ENCODE data around the gene FAM90A26.
"Not testable (repeated sequence)": the region's sequence is repeated elsewhere in the genome, so short reads cannot be mapped to it uniquely, and the experiment has no call there.

Gene FAM90A26

DNA sequence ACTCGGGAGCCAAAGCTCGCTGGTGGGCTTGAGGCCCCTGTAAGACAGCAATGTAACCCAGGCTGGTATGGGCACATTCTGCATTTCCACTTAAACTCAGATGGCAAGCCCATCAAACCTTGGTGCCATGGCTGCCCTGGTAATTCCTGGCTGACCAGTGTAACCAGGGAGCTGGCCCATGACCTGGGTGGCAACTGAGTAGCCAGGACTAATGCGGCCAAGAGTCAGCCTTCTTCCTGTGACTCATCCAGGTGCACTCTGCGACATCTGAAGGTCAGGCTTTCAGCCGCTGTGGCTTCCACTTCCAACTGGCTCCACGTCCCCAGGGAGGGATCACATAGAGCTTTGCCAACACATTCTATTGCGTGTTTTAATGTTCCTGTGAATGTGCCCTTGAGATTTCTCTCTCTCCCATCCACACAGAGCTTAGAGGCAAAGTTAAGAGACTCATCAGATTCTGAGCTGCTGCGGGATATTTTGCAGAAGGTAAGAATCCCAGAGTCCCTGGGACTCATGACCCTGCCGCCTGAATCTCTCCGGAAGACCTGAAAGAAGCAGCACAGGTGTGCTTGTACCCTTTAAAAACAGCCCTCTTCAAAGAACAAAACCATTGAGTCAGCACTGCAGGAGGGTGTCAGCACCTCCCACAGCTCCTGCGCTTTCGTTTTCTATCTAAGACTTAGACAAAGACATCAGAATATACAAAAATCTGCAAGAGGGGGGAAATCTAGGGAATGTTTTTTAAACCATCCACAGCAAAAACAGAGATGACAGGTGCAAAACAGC, 14.9 kb upstream of the FAM90A26 start:
- in situ Hi-C loops (cut with HindIII; ENCODE audit: low sequenced_read_pairs): not testable (repeated sequence)

GRCh38 chr4:9158392-9158791, 11.8 kb upstream of the FAM90A26 start:
- in situ Hi-C loops (cut with HindIII; ENCODE audit: low sequenced_read_pairs): not testable (repeated sequence)

- in situ Hi-C loops (cut with HindIII; ENCODE audit: low sequenced_read_pairs): not testable (repeated sequence)
Observed at GRCh38 chr4:9160046-9160445, 10.2 kb upstream of the FAM90A26 start.

- in situ Hi-C loops (cut with HindIII; ENCODE audit: low sequenced_read_pairs): not testable (repeated sequence)
Observed at GRCh38 chr4:9165990-9166389, 4.2 kb upstream of the FAM90A26 start.

GRCh38 chr4:9210357-9210756, 40.1 kb downstream of the FAM90A26 start, which contains the start of gene USP17L10:
Gene USP17L10 (plus strand): TSS chr4:9210657. CDS start chr4:9210657, 0 bp downstream.
- in situ Hi-C loops (cut with HindIII; ENCODE audit: low sequenced_read_pairs): not testable (repeated sequence)

DNA sequence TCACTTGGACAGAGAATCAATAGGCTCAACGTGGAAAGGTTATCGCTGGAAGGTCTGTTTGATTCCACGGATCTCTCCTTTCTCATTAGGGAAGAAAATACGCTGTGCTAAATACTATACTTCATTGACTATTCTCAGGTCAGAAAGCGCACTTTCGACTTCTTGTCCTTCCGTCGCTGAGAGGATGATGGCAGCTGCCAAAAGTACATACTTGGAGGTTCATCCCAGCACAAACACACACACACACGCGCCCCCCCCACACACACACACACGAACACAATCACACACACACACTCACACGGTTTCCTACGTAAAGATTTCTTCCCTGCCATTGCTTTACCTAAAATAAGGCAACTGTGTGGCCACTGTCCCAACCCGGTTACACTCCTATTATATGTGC, 44.5 kb downstream of the FAM90A26 start:
- in situ Hi-C loops (cut with HindIII; ENCODE audit: low sequenced_read_pairs): not testable (repeated sequence)

- in situ Hi-C loops (cut with HindIII; ENCODE audit: low sequenced_read_pairs): not testable (repeated sequence)
Observed at GRCh38 chr4:9215105-9215504, 44.9 kb downstream of the FAM90A26 start, which contains the start of gene USP17L11. Gene USP17L11 (plus strand): TSS chr4:9215405. CDS start chr4:9215405, 0 bp downstream.

DNA sequence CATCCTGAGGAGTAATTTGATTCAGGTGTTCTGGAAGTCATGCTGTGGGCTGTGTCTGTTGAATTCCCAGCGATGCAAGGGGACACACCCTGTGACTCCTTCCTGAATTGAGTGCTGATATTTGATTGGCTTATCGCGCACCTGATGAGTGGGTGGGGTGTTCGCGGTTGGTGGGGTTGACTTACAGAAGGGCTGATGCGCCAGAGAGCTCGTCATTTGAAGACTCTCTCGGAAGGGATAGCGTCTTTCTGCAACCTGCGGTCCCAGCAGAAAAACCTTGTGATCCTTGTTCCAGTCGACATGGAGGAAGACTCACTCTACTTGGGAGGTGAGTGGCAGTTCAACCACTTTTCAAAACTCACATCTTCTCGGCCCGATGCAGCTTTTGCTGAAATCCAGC, 49.6 kb downstream of the FAM90A26 start, which contains the start of gene USP17L12:
USP17L12 (plus strand) TSS at position 301 of the 400 bp plus-strand sequence; CDS start at position 301, 0 bp downstream.
- in situ Hi-C loops (cut with HindIII; ENCODE audit: low sequenced_read_pairs): not testable (repeated sequence)

GRCh38 chr4:9224596-9224995, 54.4 kb downstream of the FAM90A26 start, which contains the start of gene USP17L13:
Gene USP17L13 (plus strand): TSS chr4:9224896. CDS start chr4:9224896, 0 bp downstream.
- in situ Hi-C loops (cut with HindIII; ENCODE audit: low sequenced_read_pairs): not testable (repeated sequence)
